GM12801 (cell line): Measurements from ENCODE around the gene CEP55.

Experiments used
- TF ChIP-seq, protein P1 (sequence below): IDR thresholded peaks from one replicate; pipeline ENCODE4 v1.5.1; 2011; ENCODE audit warnings: control low read depth; ENCODE audit not compliant: insufficient read length; ENCODE audit errors: extremely low read depth

Gene CEP55

GRCh38 chr10:93482145-93482834, 14.1 kb upstream of the CEP55 start, which contains the start of gene MYOF:
Gene MYOF, minus strand, starts transcription at chr10:93482334. Its CDS starts 140 bp downstream, at chr10:93482194.
- TF ChIP-seq, protein P1, sequence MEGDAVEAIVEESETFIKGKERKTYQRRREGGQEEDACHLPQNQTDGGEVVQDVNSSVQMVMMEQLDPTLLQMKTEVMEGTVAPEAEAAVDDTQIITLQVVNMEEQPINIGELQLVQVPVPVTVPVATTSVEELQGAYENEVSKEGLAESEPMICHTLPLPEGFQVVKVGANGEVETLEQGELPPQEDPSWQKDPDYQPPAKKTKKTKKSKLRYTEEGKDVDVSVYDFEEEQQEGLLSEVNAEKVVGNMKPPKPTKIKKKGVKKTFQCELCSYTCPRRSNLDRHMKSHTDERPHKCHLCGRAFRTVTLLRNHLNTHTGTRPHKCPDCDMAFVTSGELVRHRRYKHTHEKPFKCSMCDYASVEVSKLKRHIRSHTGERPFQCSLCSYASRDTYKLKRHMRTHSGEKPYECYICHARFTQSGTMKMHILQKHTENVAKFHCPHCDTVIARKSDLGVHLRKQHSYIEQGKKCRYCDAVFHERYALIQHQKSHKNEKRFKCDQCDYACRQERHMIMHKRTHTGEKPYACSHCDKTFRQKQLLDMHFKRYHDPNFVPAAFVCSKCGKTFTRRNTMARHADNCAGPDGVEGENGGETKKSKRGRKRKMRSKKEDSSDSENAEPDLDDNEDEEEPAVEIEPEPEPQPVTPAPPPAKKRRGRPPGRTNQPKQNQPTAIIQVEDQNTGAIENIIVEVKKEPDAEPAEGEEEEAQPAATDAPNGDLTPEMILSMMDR = no peak

DNA sequence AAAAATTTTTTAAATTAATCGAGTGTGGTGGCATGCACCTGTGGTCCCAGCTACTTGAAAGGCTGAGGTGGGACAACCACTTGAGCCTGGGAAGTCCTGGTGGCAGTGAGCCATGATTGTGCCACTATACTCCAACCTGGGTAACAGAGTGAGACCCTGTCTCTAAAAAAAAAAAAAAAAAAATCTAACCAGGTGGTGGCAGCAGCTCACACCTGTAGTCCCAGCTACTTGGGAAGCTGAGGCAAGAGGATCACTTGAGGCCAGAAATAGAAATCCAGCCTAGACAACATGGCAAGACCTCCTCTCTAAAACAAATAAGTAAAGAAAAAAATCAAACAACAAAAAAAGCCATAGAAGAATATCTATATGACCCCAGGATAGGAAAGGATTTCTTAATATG, 10.7 kb upstream of the CEP55 start:
- TF ChIP-seq, protein P1 = no peak

DNA sequence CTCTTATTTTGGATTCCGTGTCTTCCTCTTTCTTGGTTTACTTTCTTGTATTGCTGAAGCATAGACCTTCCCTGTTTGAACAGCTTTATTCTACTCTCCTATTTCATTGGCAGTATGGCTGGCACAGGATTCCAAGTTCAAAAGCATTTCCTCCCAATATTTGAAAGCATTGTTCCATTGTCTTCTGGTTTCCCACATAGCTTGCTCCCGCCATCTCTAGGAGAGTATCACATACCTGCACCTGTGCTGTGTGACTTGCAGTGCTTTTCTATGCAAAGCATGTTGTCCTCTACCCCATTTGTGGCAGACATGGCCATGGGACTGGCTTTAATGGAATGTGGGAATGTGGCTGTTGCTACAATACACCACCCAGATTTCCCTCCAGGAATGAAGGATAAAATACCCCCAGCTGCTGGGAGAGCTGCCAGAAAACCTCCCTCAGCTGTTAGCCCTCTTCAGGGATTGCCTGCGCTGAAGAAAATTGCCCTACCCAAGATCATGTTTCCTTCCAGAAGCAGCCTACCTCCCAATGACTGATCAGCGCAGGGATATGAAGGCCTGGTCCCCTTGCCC, 7.4 kb upstream of the CEP55 start:
- TF ChIP-seq, protein P1 = no peak

DNA sequence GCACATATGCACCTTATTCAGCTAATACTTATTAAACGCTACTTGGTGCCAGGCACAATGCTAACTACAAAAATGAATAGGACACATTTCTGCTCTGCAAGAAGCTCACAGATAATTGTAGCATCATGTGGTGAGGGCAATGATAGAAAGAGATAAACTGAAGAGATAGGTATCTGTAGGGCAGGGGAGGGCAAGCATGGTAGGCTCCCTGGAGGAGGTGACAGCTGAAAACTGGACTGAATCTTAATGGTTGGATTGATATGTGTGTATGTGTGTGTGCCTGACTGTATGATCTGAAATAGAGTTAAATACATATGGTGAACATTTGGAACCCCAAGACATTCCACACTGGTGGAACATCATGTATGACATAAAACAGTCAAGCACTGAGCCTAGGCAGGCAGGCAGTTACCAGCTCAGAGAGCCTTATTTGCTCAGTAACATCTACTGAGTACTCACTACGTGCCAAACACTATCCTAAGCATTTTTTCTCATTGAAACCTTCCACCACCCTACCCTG, 4.8 kb upstream of the CEP55 start:
- TF ChIP-seq, protein P1 = no peak

GRCh38 chr10:93493162-93493561, 3.2 kb upstream of the CEP55 start:
- TF ChIP-seq, protein P1 = no peak

GRCh38 chr10:93494494-93494893, 1.9 kb upstream of the CEP55 start:
- TF ChIP-seq, protein P1 = no peak

- TF ChIP-seq, protein P1 = no peak
Measured at GRCh38 chr10:93495654-93496321, 624 bp upstream of the CEP55 start.
